Stimulated activated naive B cell treated with anti-CD40 and anti-IgM and Interleukin-4, amounts not matched to agents 10 μg/mL and 1 μg/mL and 100 μg/mL, for 72 hours (primary cell): ENCODE data around the gene F12.

Source experiments
- ATAC-seq, 2 donors: fragments of 150-1000 bp; cut with Tn5 transposase; replicated peaks; 2 replicates each; pipeline ENCODE4 v1.10.0; 2021; ENCODE audit warnings: moderate library complexity in 1 of 2
- DNase-seq: peaks from one replicate; pipeline ENCODE4 v3.0.0; 2021
- H3K27ac Mint-ChIP-seq: one replicate; pipeline ENCODE4 v1.8.0; 2022; ENCODE audit warnings: mild to moderate bottlenecking, mixed read lengths
- H3K27me3 Mint-ChIP-seq, 2 donors: one replicate each; pipeline ENCODE4 v1.8.0; 2022; ENCODE audit warnings: mixed read lengths in 2 of 2
- H3K36me3 Mint-ChIP-seq, 2 donors: one replicate each; pipeline ENCODE4 v1.8.0; 2022; ENCODE audit warnings: mixed read lengths in 2 of 2, mild to moderate bottlenecking in 1 of 2
- H3K4me1 Mint-ChIP-seq, 2 donors: one replicate each; pipeline ENCODE4 v1.8.0; 2022; ENCODE audit warnings: mixed read lengths in 2 of 2, mild to moderate bottlenecking in 1 of 2
- H3K4me3 Mint-ChIP-seq, 2 donors: one replicate each; pipeline ENCODE4 v1.8.0; 2022; ENCODE audit warnings: mild to moderate bottlenecking in 2 of 2, mixed read lengths in 2 of 2, moderate library complexity in 1 of 2
- H3K9me3 Mint-ChIP-seq, 2 donors: one replicate each; pipeline ENCODE4 v1.8.0; 2022; ENCODE audit warnings: mixed read lengths in 2 of 2, mild to moderate bottlenecking in 1 of 2

The F12 gene

GRCh38 chr5:177399997-177400868 is 9.1 kb downstream of the F12 start, which contains the start of gene PFN3:
Gene PFN3, minus strand, starts transcription at chr5:177400661. Its CDS starts 85 bp downstream, at chr5:177400576.
- Mint-ChIP-seq H3K27ac (peak within 1 kb of the TSS; percentile 16), H3K27me3 (peaks cover 23 to 63% of the 10 kb centered on the region in 2 donors), H3K9me3 (no peaks in the 10 kb centered on the region), H3K4me3 (no peak within 1 kb of the TSS), H3K36me3 (no peaks in the 10 kb centered on the region), H3K4me1 (peaks cover 19 to 27% of the 10 kb centered on the region in 2 donors)
- DNase-seq = no peak
- no peak for ATAC-seq

GRCh38 chr5:177397875-177398390 is 11.4 kb downstream of the F12 start:
- Mint-ChIP-seq H3K27ac (no peak overlapping the region), H3K4me1 (peaks cover 9 to 16% of the 10 kb centered on the region in 2 donors), H3K36me3 (no peaks in the 10 kb centered on the region), H3K4me3 (no peak overlapping the region), H3K9me3 (no peaks in the 10 kb centered on the region), H3K27me3 (peaks cover 19 to 57% of the 10 kb centered on the region in 2 donors)
- DNase-seq = no peak
- no peak for ATAC-seq

GRCh38 chr5:177396807-177397206 is 12.6 kb downstream of the F12 start:
- Mint-ChIP-seq H3K27me3 (peaks cover 12 to 46% of the 10 kb centered on the region in 2 donors), H3K36me3 (no peaks in the 10 kb centered on the region), H3K4me3 (no peak overlapping the region), H3K4me1 (peaks cover 6 to 9% of the 10 kb centered on the region in 2 donors), H3K27ac (no peak overlapping the region), H3K9me3 (no peaks in the 10 kb centered on the region)
- ATAC-seq = no peak
- no peak for DNase-seq

- Mint-ChIP-seq H3K4me1 (peaks cover 9 to 14% of the 10 kb centered on the region in 2 donors), H3K9me3 (no peaks in the 10 kb centered on the region), H3K27me3 (peaks cover 7 to 38% of the 10 kb centered on the region in 2 donors), H3K4me3 (no peak overlapping the region), H3K27ac (no peak overlapping the region), H3K36me3 (no peaks in the 10 kb centered on the region)
- no peak for ATAC-seq
- no peak for DNase-seq
Observed at GRCh38 chr5:177396078-177396477, 13.3 kb downstream of the F12 start.

- Mint-ChIP-seq H3K9me3 (no peaks in the 10 kb centered on the region), H3K27me3 (peaks cover 13 to 36% of the 10 kb centered on the region in 2 donors), H3K27ac (no peak overlapping the region), H3K4me1 (peaks cover 22 to 33% of the 10 kb centered on the region in 2 donors), H3K36me3 (no peaks in the 10 kb centered on the region), H3K4me3 (no peak overlapping the region)
- ATAC-seq (no peak), DNase-seq (no peak)
Observed at GRCh38 chr5:177393990-177394389, 15.4 kb downstream of the F12 start.

GRCh38 chr5:177393206-177393765 is 16.1 kb downstream of the F12 start:
- H3K4me1 Mint-ChIP-seq = peaks cover 22 to 33% of the 10 kb centered on the region in 2 donors
- ATAC-seq (no peak), DNase-seq (no peak)
- peaks cover 19 to 35% of the 10 kb centered on the region in 2 donors for H3K27me3 Mint-ChIP-seq
- peak overlapping the region; percentile 28 for H3K27ac Mint-ChIP-seq
- no peak overlapping the region for H3K4me3 Mint-ChIP-seq
- H3K9me3 Mint-ChIP-seq = no peaks in the 10 kb centered on the region
- H3K36me3 Mint-ChIP-seq = no peaks in the 10 kb centered on the region

- Mint-ChIP-seq H3K27ac (peak overlapping the region; percentile 28), H3K4me1 (peaks cover 22 to 33% of the 10 kb centered on the region in 2 donors), H3K36me3 (no peaks in the 10 kb centered on the region), H3K27me3 (peaks cover 17 to 34% of the 10 kb centered on the region in 2 donors), H3K9me3 (no peaks in the 10 kb centered on the region), H3K4me3 (no peak overlapping the region)
- DNase-seq (no peak), ATAC-seq (no peak)
Observed at GRCh38 chr5:177392765-177393164, 16.6 kb downstream of the F12 start.

GRCh38 chr5:177390363-177391300 is 18.7 kb downstream of the F12 start:
- Mint-ChIP-seq H3K27me3 (peaks cover 15 to 23% of the 10 kb centered on the region in 2 donors), H3K4me3 (no peak overlapping the region), H3K27ac (peak overlapping the region; percentile 75), H3K36me3 (no peaks in the 10 kb centered on the region), H3K9me3 (no peaks in the 10 kb centered on the region), H3K4me1 (peaks cover 22 to 33% of the 10 kb centered on the region in 2 donors)
- ATAC-seq (peak; percentile 90 to 95), DNase-seq (peak; percentile 74)

GRCh38 chr5:177389241-177390169 is 19.9 kb downstream of the F12 start:
- Mint-ChIP-seq H3K4me1 (peaks cover 22 to 33% of the 10 kb centered on the region in 2 donors), H3K27ac (peak overlapping the region; percentile 49), H3K4me3 (no peak overlapping the region), H3K9me3 (no peaks in the 10 kb centered on the region), H3K36me3 (no peaks in the 10 kb centered on the region), H3K27me3 (peaks cover 21 to 32% of the 10 kb centered on the region in 2 donors)
- DNase-seq = no peak
- peak in 1 of 2 donors; percentile 16 for ATAC-seq

- Mint-ChIP-seq H3K9me3 (no peaks in the 10 kb centered on the region), H3K27ac (no peak overlapping the region), H3K36me3 (no peaks in the 10 kb centered on the region), H3K4me3 (no peak overlapping the region), H3K27me3 (peaks cover 25 to 38% of the 10 kb centered on the region in 2 donors), H3K4me1 (peaks cover 22 to 33% of the 10 kb centered on the region in 2 donors)
- no peak for DNase-seq
- no peak for ATAC-seq
Observed at GRCh38 chr5:177388521-177389052, 20.8 kb downstream of the F12 start.

GRCh38 chr5:177387405-177387804 is 22.0 kb downstream of the F12 start:
- ATAC-seq (no peak), DNase-seq (no peak)
- peaks cover 32 to 49% of the 10 kb centered on the region in 2 donors for H3K27me3 Mint-ChIP-seq
- no peaks in the 10 kb centered on the region for H3K36me3 Mint-ChIP-seq
- H3K4me3 Mint-ChIP-seq = no peak overlapping the region
- H3K27ac Mint-ChIP-seq = no peak overlapping the region
- H3K9me3 Mint-ChIP-seq = no peaks in the 10 kb centered on the region
- H3K4me1 Mint-ChIP-seq = peaks cover 18 to 28% of the 10 kb centered on the region in 2 donors

GRCh38 chr5:177386542-177386941 is 22.8 kb downstream of the F12 start:
- no peak overlapping the region for H3K4me3 Mint-ChIP-seq
- H3K36me3 Mint-ChIP-seq = no peaks in the 10 kb centered on the region
- H3K27me3 Mint-ChIP-seq = peaks cover 32 to 53% of the 10 kb centered on the region in 2 donors
- H3K9me3 Mint-ChIP-seq = no peaks in the 10 kb centered on the region
- H3K4me1 Mint-ChIP-seq = peaks cover 18 to 30% of the 10 kb centered on the region in 2 donors
- H3K27ac Mint-ChIP-seq = no peak overlapping the region
- no peak for ATAC-seq
- no peak for DNase-seq

GRCh38 chr5:177385720-177386119 is 23.6 kb downstream of the F12 start:
- ATAC-seq (no peak), DNase-seq (no peak)
- Mint-ChIP-seq H3K9me3 (no peaks in the 10 kb centered on the region), H3K4me1 (peaks cover 12 to 23% of the 10 kb centered on the region in 2 donors), H3K27me3 (peaks cover 32 to 53% of the 10 kb centered on the region in 2 donors), H3K36me3 (no peaks in the 10 kb centered on the region), H3K4me3 (no peak overlapping the region), H3K27ac (peak overlapping the region; percentile 37)
